Activated naive CD4-positive, alpha-beta T cell treated with anti-CD3 and anti-CD28 coated beads for 36 hours (primary cell): ENCODE measurements around the gene TP53I11. TPM values are rescaled to one million over a fixed set of nuclear protein-coding genes. Genes with fewer than 3 reads are reported as not detected.

Source experiments
- CTCF ChIA-PET: fragments of 350-600 bp; sonication (Branson Sonifier 250); formaldehyde crosslinking; loops from one replicate; lab custom pipeline; 2021; ENCODE audit warnings: antibody characterized with exemption; lab: Charles Lee
- DNase-seq: peaks from one replicate; pipeline ENCODE4 v3.0.0-alpha.2; 2020
- H3K27ac Mint-ChIP-seq: one replicate; pipeline ENCODE4 v1.8.0; 2021; ENCODE audit warnings: mild to moderate bottlenecking, mixed read lengths
- H3K27me3 Mint-ChIP-seq: one replicate; pipeline ENCODE4 v1.8.0; 2021; ENCODE audit warnings: low read depth, mixed read lengths
- H3K36me3 Mint-ChIP-seq: one replicate; pipeline ENCODE4 v1.8.0; 2021; ENCODE audit warnings: low read depth, mixed read lengths
- H3K4me1 Mint-ChIP-seq: one replicate; pipeline ENCODE4 v1.8.0; 2021; ENCODE audit warnings: low read depth, mixed read lengths
- H3K4me3 Mint-ChIP-seq: one replicate; pipeline ENCODE4 v1.8.0; 2021; ENCODE audit warnings: mild to moderate bottlenecking, moderate library complexity, mixed read lengths
- H3K9me3 Mint-ChIP-seq: one replicate; pipeline ENCODE4 v1.8.0; 2021; ENCODE audit warnings: mixed read lengths
- intact Hi-C: fragments of 100-400 bp; cut with micrococcal nuclease; formaldehyde crosslinking; loops from one replicate; pipeline ENCODE4 v1.15.1; 2023
- total RNA-seq, 2 experiments: library from RNA; stranded (reverse); gene quantifications; one replicate each; pipeline ENCODE4 v1.2.3, GENCODE V29; 2021

Gene TP53I11
- total RNA-seq, 2 experiments from 2014 or later = 10.3 to 14.0 TPM

DNA sequence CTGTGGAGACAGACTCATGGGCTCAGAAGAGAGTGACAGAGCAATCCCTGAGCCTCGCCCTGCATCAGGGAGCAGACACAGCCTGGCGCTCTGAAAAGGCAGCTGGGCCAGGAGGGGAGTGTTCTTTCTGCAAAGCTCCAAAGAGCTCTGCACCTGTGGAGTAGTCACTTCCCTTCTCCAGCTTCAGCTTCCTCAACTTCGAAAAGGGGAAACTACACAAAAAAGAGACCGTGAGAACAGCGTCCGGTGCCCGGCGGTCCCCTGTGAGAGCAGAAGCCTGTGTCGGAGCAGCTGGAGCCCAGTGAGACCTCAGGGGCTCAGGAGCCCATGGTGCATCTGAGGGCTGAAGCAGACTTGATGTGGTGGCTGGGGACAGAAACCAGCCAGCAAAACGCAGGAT lies 35.1 kb downstream of the TP53I11 start:
- H3K27me3 Mint-ChIP-seq = no peaks in the 10 kb centered on the region
- H3K4me3 Mint-ChIP-seq = no peak overlapping the region
- H3K4me1 Mint-ChIP-seq = peaks cover 3% of the 10 kb centered on the region
- CTCF ChIA-PET = interaction anchor here (0.7 to 1.1 kb wide), 2 partner anchors 11 to 71 kb away, joined by 3 to 7 read pairs; no protein-coding TSS in a partner anchor
- no peaks in the 10 kb centered on the region for H3K9me3 Mint-ChIP-seq
- H3K27ac Mint-ChIP-seq = no peak overlapping the region
- no peaks in the 10 kb centered on the region for H3K36me3 Mint-ChIP-seq
- intact Hi-C loops = no loop called here
- DNase-seq = no peak

DNA sequence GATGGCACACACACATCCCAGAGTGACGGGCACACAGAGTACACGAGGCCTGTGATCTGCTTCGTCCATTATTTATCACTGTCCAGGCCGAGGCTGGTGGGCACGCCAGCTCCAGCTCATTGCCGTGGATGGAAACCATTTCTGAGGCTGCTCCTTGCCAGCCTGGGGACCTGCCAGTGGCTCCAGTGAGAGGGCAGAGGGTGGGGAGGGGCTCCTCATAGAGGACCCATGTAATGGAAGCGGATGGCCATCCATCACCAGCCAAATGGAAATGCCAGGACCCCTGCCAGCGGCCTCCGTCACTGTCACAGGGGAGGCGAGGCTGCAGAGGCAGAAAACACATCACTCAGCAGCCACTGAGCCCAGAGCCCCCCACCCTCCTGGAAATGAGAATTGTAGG lies 35.7 kb downstream of the TP53I11 start:
- CTCF ChIA-PET = interaction anchor here (1.1 kb wide), 2 partner anchors 12 kb away, joined by 3 to 7 read pairs; no protein-coding TSS in a partner anchor
- Mint-ChIP-seq H3K4me1 (peaks cover 3% of the 10 kb centered on the region), H3K27ac (no peak overlapping the region), H3K36me3 (no peaks in the 10 kb centered on the region), H3K4me3 (no peak overlapping the region), H3K27me3 (no peaks in the 10 kb centered on the region), H3K9me3 (no peaks in the 10 kb centered on the region)
- intact Hi-C loops = no loop called here
- no peak for DNase-seq

DNA sequence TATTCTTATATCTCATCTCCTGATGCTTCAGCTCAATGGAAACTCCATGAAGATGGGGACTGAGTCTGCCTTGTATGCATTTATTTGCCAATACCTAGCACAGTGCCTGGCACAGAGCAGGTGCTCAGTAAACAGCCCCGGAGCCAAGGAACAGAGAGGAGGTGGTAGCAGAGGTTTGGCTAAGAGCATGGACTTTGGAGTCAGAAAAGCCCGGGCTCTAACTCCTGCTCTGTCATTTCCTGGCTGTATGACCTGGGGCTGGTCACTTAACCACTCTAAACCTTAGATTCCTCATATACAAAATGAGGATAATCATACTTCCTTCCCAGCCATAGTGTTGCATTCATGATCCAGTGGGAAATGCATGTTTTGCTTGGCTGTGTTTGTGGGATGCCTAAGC lies 36.6 kb downstream of the TP53I11 start:
- CTCF ChIA-PET = interaction anchor here (1.1 to 1.2 kb wide), 2 partner anchors 13 to 189 kb away, joined by 3 read pairs; no protein-coding TSS in a partner anchor
- intact Hi-C loops = loop anchor here (5.0 kb wide), 1 partner anchor 137 kb away; no protein-coding TSS in a partner anchor
- peaks cover 3% of the 10 kb centered on the region for H3K4me1 Mint-ChIP-seq
- no peak overlapping the region for H3K4me3 Mint-ChIP-seq
- no peaks in the 10 kb centered on the region for H3K27me3 Mint-ChIP-seq
- H3K27ac Mint-ChIP-seq = no peak overlapping the region
- DNase-seq = no peak
- H3K36me3 Mint-ChIP-seq = no peaks in the 10 kb centered on the region
- no peaks in the 10 kb centered on the region for H3K9me3 Mint-ChIP-seq

DNA sequence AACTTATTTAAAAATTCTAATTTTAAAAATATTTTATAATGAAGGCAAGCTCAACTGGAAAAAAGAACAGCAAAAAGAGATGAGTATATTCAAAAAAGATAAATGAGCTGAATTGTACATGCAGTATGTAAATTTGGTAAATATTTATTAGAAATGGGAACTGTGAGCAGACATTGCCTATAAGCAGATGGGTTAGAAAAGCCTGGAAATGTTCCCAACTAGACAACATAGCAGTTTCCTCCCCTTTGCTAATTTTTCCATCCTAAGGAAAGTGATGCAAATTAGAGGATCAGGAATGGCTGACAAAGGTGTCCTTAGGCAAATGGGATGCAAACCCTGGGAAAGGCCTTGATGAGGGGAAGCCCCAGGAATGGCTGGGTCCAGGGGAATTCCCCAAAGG lies 37.2 kb downstream of the TP53I11 start:
- H3K36me3 Mint-ChIP-seq = no peaks in the 10 kb centered on the region
- CTCF ChIA-PET = interaction anchor here (1.2 to 3.0 kb wide), 2 partner anchors 14 to 190 kb away, joined by 3 to 17 read pairs; no protein-coding TSS in a partner anchor
- no peak overlapping the region for H3K27ac Mint-ChIP-seq
- DNase-seq = no peak
- H3K27me3 Mint-ChIP-seq = no peaks in the 10 kb centered on the region
- no peak overlapping the region for H3K4me3 Mint-ChIP-seq
- intact Hi-C loops = loop anchor here (5.0 kb wide), 1 partner anchor 136 kb away; no protein-coding TSS in a partner anchor
- H3K4me1 Mint-ChIP-seq = peaks cover 3% of the 10 kb centered on the region
- H3K9me3 Mint-ChIP-seq = no peaks in the 10 kb centered on the region

DNA sequence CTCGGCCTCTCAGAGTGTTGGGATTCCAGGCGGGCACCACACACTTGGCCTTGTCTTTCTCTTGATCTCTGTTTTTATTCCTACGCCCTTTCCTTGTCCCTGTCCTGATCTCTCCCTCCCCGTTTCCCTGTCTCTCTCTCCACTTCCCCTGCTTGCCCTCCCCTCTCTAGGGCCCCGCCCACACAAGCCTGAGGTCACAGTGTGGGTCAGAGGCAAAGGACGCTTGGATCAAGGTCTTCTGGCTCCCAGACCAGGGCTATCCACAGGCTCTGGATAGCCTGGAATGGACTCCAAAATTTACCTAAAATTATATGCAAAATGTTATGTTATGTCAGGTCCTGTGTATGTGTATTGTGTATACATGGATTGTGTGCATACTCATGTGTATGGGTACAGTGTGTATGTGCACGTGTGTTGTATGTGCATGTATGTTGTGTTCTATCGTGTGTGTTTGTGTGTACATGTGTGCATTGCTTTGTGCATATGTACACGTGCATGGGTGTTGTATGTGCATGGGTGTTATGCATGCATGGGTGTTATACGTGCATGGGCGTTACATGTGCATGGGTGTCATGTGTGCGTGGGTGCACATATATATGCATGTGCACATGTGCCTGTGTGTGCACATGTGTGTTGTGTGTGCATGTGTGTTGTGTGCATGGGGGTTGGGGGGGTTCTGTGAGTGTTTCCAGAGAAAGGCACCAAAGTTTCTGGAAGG lies 38.3 kb downstream of the TP53I11 start:
- CTCF ChIA-PET = interaction anchor here (0.6 to 3.0 kb wide), 13 partner anchors 15 to 354 kb away, joined by 3 to 17 read pairs (median 4); no protein-coding TSS in a partner anchor
- H3K9me3 Mint-ChIP-seq = no peaks in the 10 kb centered on the region
- intact Hi-C loops = loop anchor here (5.0 kb wide), 1 partner anchor 135 kb away; no protein-coding TSS in a partner anchor
- no peak for DNase-seq
- H3K4me1 Mint-ChIP-seq = peaks cover 3% of the 10 kb centered on the region
- H3K36me3 Mint-ChIP-seq = no peaks in the 10 kb centered on the region
- no peak overlapping the region for H3K27ac Mint-ChIP-seq
- H3K27me3 Mint-ChIP-seq = no peaks in the 10 kb centered on the region
- no peak overlapping the region for H3K4me3 Mint-ChIP-seq

DNA sequence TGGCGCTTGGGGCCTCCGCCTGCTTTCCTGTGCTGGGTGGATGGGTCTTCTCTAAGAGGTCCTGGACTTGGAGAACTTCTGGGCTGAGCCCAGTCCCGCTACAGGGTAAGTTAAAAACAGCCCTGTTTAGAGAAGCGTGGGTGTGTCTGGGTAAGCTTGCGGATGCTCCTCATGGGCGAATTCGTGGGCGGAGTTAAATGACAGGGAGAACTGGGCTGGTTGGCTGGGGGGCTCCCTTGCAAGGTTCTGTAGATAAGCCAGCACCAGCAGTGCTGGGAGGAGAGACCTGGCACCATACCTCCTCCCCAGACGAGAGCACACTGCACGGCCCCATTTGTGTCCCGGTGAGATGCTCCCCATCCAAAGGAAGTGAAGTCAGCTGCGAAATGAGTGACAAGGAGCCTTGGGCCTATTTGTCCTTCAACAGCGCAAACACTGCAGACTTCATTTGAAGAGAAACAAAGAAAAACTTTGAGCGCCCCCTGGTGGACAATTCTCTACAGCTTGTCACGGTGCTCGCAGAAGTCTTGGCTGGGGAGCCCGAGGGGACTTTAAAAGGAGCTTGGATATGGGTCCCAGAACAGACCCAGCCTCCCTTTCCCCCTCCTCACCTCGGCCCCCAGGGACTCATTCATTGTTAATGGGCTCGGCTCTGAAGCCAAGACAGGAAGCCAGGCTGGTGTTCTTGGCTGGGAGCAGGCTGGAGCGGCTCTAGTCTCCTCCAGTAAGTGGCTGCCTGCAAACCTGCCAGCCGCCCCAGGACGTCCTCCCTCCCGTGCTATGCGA lies 39.5 kb downstream of the TP53I11 start:
- peak; percentile 96 for DNase-seq
- Mint-ChIP-seq H3K9me3 (no peaks in the 10 kb centered on the region), H3K4me1 (peaks cover 3% of the 10 kb centered on the region), H3K27ac (no peak overlapping the region), H3K4me3 (no peak overlapping the region), H3K36me3 (no peaks in the 10 kb centered on the region), H3K27me3 (no peaks in the 10 kb centered on the region)
- CTCF ChIA-PET = interaction anchor here (0.6 to 3.0 kb wide), 49 partner anchors 9 to 420 kb away, joined by 3 to 21 read pairs (median 4); no protein-coding TSS in a partner anchor
- intact Hi-C loops = loop anchor here (1.0 to 5.0 kb wide), 8 partner anchors 134 to 625 kb away; no protein-coding TSS in a partner anchor

DNA sequence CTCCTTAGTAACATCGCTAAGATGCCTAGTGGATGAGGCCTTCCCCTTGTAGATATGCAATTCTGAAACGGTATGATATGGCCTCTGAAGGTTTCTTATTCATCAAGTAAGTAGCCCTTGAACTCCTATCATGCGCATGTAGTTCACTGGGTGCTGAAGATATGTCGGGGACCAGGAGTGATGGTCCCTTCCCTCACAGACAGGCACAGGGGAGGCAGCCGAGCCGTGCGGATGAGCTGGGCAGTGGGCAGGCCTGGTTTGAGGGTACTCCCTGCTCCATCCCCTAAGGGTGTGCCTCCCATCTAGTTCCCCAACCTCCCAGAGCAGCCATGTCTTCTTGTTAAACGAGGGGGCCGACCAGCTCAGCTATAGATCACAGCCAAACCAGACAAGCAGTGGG lies 40.1 kb downstream of the TP53I11 start:
- CTCF ChIA-PET = interaction anchor here (0.8 to 3.0 kb wide), 26 partner anchors 8 to 387 kb away, joined by 3 to 21 read pairs (median 6); no protein-coding TSS in a partner anchor
- H3K27ac Mint-ChIP-seq = no peak overlapping the region
- H3K4me1 Mint-ChIP-seq = peaks cover 3% of the 10 kb centered on the region
- no peaks in the 10 kb centered on the region for H3K36me3 Mint-ChIP-seq
- intact Hi-C loops = loop anchor here (2.0 to 5.0 kb wide), 2 partner anchors 133 to 252 kb away; no protein-coding TSS in a partner anchor
- no peaks in the 10 kb centered on the region for H3K9me3 Mint-ChIP-seq
- no peak for DNase-seq
- no peaks in the 10 kb centered on the region for H3K27me3 Mint-ChIP-seq
- H3K4me3 Mint-ChIP-seq = no peak overlapping the region

DNA sequence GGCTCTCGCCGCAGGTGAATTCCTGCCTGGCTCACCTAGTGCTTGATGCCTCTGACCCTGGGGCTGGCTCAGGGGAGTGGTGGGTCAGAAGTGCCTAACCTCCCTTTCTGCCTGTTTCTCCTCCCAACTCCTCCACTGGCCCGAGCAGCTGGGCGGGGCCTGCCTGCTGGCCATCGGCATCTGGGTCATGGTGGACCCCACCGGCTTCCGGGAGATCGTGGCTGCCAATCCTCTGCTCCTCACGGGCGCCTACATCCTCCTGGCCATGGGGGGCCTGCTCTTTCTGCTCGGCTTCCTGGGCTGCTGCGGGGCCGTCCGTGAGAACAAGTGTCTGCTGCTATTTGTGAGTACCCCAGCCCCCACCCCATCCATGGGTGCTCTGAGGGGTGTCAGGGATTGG lies 41.1 kb downstream of the TP53I11 start:
- H3K36me3 Mint-ChIP-seq = no peaks in the 10 kb centered on the region
- no peak overlapping the region for H3K4me3 Mint-ChIP-seq
- H3K9me3 Mint-ChIP-seq = no peaks in the 10 kb centered on the region
- no peak for DNase-seq
- peaks cover 3% of the 10 kb centered on the region for H3K4me1 Mint-ChIP-seq
- H3K27ac Mint-ChIP-seq = no peak overlapping the region
- CTCF ChIA-PET = interaction anchor here (1.1 to 2.2 kb wide), 2 partner anchors 77 to 353 kb away, joined by 4 to 11 read pairs; no protein-coding TSS in a partner anchor
- intact Hi-C loops = no loop called here
- no peaks in the 10 kb centered on the region for H3K27me3 Mint-ChIP-seq

DNA sequence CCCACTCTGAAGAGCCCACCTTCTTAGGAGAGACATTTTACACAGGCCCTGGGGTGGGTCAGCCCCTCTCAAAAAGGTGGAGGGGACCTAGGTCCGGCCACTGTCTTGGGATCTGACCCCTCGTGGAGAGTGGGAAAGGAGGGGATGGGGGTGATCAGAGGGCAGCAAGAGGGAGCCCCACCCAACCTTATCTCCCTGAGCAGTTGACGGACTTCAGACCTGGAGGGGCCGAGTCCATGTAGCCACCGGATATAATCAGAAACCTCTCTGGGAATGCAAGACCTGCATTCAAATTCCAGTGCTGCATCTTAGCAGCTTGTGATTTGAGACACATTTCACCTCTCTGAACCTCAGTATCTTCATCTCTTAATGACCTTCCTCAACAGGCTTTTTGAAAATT lies 44.0 kb downstream of the TP53I11 start:
- Mint-ChIP-seq H3K4me3 (no peak overlapping the region), H3K27me3 (no peaks in the 10 kb centered on the region), H3K36me3 (no peaks in the 10 kb centered on the region), H3K4me1 (peaks cover 3% of the 10 kb centered on the region), H3K27ac (no peak overlapping the region), H3K9me3 (no peaks in the 10 kb centered on the region)
- CTCF ChIA-PET = interaction anchor here (2.0 kb wide), 1 partner anchor 21 kb away, joined by 7 read pairs; no protein-coding TSS in a partner anchor
- DNase-seq = no peak
- intact Hi-C loops = no loop called here

DNA sequence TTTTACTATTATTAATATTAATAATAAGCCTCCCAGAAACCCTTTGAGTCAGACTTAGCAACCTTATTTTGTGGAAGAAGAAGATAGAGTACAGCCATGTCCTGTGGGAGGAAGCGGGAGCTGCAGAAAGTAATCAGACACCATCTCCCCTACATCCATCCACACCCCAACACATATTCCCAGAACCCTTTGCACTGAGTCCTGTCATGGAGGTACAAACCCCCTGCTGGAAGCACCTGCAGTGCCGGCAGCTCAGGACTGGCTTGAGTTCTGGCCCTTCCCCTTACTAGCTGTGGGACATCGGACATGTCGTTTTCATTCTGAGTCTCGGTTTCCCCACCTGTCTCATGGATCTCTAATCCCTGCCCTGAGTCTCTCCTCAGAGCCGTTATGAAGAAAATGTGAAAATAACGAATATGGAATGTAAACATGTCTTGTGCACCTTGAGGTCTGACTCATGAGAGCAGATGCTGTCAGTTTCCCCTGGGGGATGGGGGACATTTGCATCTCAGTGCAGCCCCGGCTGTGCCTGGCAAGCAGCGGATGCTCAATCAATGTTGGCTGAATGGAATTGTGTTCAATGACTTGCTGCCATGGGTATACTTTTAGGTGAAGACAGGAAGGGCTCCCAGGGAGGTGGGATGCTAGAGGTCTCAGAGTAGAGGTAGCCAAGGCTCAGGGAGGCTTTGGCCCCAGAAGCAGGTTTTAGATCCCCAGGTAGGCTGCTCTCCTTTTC lies 45.4 kb downstream of the TP53I11 start:
- Mint-ChIP-seq H3K27ac (no peak overlapping the region), H3K4me1 (no peaks in the 10 kb centered on the region), H3K36me3 (no peaks in the 10 kb centered on the region), H3K9me3 (no peaks in the 10 kb centered on the region), H3K27me3 (no peaks in the 10 kb centered on the region), H3K4me3 (no peak overlapping the region)
- intact Hi-C loops = no loop called here
- DNase-seq = no peak
- CTCF ChIA-PET = interaction anchor here (1.4 kb wide), 1 partner anchor 22 kb away, joined by 3 read pairs; no protein-coding TSS in a partner anchor

DNA sequence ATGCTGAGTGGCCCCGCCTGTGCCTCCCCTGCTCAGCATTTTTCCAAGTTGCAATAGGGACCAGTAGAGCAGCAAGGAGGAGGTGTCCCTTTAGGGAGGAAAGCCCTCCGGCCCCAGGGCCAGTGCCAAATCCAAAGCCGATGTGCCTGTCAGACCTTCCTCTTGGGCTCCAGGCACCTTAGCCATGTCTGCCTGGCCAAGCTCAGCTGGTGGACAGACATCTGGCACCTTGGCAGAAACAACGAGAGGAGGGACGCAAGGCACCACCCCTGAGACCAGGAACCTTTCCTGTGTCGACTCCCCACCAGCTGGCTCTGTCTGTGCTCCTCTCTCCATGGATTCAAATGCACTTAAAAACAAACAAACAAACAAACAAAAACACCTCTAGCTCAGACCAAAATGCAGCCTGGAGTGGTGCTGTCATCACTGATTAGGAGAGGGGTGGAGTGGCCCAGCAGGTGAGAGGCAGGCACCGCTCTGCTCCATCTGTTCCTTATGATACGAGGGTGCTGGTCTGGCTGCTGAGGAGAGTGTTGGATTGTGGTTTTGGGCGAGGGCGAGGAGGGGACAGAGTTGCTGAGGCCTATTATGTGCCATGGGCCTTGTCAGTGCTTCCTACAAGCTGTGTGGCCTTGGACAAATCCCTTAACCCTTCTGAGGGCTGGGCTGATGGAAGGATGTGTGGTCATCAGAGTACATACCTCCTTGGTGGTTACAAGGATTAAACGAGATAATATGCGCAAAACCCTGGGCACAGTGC lies 46.2 kb downstream of the TP53I11 start:
- H3K4me3 Mint-ChIP-seq = no peak overlapping the region
- CTCF ChIA-PET = interaction anchor here (1.4 kb wide), 1 partner anchor 23 kb away, joined by 3 read pairs; no protein-coding TSS in a partner anchor
- intact Hi-C loops = no loop called here
- H3K27me3 Mint-ChIP-seq = no peaks in the 10 kb centered on the region
- H3K4me1 Mint-ChIP-seq = no peaks in the 10 kb centered on the region
- H3K27ac Mint-ChIP-seq = no peak overlapping the region
- no peaks in the 10 kb centered on the region for H3K36me3 Mint-ChIP-seq
- H3K9me3 Mint-ChIP-seq = no peaks in the 10 kb centered on the region
- no peak for DNase-seq
